HG02870 (cell line): Measurements from ENCODE around the gene REN.

Experiments used
- ATAC-seq: cut with Tn5 transposase; IDR thresholded peaks from one replicate; pipeline ENCODE4 v1.9.1; 2021; ENCODE audit warnings: mild to moderate bottlenecking, moderate library complexity; ENCODE audit not compliant: unreplicated experiment

The REN gene

DNA sequence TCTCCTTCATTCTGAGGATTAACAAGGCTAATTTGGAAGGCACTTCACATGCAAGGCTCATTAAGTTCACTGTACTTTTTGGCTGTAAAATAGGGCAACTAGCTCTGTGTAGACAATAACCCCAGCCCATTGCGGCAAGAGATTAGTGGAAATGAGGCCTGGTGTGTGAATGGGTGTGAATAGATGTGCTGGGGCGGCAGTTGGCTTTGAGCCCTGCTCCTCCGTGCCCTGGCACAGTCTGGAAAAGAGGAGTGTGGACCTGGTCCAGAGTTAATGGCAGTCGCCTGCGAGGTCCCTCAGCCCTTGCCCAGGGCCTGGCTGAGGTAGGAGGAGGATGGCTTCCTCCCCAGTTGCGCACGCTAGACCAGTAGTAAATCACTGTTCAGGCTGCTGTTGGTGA is 25.3 kb upstream of the REN start:
- no peak for ATAC-seq

DNA sequence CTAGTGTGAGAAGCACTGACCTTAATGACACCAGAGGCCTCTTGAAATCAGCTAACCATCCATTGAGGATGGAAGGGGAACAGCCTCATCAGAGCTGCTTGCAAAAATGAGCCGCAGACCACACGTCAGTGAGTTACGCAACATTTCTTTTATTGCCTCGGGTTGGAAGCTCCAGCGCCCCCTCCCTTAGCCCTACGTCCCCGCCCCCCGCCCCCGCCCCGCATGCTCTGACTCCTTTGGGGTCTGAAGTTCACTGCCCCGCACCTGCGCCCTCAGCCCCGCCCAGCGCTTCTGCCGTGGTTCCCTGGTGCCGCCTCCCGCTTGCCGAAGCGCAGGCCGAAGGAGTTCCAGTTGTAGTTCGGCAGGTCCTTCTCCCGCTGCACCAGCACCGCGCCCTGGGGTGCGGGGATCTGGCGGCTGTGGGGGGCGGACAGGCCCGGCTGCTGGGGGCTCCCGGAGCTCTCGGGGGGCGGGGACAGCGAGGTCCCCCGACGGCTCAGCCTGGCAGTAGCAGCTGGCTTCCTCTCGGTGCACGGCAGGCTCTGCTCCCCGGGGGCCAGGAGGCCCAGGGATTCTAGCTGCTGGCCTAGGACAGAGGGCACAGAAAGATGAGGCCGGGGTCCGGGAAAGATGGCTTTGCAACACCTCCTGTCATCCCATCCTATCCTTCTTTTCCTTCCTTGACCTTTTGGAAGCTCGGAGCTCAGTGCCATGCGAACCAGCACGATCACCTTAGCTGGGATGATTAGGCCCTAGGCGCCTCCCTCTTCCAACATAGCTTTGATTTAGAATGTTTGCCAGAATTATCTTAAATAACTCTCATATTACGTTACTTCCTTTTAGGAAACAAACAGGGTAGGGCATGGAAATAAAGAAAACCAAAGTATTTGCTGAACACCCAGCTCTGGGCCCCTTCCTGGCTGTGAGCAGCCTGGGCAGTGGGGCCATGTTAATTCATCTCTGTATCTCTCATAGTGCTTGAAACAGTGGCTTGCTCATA is 24.4 kb upstream of the REN start:
- no peak for ATAC-seq

DNA sequence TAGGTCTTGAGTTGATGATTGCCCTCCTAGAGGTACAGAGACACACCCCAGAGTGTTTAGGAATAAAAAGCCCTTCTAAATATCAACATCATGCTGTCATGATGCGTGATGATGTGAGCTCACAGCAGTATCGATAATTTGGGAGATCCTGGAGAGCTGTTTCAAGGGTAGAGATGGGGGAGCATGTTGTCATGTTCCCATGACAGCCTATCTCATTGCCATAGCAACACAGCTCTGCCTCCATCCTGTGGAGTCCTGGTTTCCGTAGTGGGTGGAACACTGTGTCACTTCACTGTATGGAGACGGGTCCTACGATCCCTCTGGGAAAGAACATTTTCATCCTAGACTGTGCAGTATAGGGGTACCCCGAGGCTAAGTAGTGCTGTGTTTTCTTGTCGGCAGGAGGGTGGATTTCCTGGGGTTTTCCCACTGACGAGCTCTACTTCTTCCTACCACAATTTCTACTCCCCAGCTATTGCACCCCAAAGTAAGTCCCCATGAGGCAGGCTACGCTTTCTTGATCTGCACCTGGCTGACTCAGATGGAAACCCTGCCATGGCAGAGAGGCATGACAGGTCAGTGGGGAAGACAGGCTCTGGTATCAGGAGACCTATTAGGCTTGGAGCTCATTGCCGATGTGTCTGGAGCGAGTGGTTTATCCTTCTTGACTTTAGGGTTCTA is 23.0 kb upstream of the REN start:
- no peak for ATAC-seq

DNA sequence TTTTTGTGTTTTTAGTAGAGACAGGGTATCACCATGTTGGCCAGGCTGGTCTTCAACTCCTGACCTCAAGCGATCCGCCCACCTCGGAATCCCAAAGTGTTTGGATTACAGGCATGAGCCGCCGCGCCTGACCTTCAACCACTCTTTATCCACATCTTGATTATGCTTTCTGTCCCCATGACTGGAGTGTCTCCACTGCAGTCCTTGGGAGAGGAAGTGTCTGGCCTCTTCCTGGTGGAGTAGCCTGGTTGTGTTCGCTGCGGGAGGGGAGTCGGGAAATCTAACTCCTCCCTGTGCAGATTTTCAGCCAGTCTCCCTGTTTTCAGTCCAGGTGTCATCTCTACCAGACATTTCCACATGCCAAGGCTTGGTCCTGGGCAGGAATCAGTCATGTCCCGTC is 20.5 kb upstream of the REN start:
- no peak for ATAC-seq

DNA sequence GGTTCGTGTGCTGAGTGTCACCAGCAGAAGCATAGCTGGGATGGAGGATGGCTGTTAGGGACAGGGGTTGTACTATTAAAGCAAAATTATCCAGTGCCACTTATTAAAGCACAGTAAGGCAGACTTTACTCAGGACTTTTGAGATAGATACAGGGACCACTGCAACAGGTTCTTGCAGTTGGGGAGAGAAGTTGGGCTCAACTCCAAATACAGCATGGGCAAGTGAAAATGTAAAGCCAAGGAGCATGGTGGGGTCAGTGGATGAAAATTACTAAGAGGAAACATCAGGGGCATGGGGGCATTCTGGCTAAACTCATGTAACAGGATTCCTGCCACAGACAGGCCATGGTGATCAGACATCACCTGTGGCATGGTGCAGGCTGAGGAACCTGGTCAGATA is 15.0 kb upstream of the REN start:
- no peak for ATAC-seq

DNA sequence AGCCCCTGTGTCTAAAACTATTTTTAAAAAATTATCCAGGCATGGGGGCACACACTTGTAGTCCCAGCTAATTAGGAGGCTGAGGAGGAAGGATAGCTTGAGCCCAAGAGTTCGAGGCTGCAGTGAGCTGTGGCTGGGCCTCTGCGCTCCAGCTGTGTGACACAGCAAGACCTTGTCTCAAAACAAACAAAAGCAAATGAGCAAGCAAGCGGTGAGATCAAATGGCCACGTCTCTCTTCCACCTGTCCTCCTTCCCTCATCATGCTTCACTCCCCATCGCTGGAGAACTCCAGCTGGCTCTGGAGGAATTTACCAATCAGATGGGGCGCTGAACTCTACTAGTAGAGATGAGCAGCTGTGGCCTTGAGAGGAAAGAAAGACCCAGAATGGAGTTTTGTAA is 14.0 kb upstream of the REN start:
- no peak for ATAC-seq

DNA sequence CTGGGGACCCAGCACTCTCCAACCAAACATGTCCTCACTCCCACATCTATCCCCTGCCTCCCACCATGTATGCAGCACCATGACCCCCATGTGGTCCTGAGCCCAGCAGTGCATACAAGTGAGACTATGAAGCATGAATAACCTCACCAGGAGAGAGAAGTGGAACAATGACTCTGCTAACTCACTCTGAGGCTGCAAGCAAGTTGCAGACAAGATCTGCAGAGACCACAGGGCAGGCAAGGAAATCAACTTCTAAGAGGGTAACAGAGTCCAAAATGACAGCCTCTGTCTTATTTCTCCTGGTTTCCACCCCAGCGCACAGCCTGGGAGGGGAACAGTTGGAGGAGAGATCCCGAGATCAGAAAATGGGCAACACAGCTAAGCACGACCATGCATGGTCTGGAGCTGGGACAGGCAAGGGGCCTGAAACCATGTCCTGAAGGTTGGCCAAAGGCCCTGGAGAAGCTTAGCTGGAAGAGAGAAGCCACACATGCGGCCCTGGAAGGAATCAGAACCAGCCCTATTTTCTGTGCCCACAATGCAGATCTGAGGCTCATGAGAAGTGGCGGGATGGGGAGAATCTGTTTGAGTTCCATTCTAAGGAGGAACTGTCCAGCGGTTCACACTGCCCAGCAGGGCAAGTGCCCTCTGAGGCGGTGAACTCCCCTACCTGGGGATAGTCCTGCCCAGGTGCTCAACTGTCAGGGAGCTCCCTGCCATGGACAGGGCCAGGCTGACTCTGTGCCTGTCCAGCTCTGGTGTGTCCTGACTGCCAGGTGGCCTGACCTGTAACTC is 12.5 kb upstream of the REN start:
- ATAC-seq, result no peak

DNA sequence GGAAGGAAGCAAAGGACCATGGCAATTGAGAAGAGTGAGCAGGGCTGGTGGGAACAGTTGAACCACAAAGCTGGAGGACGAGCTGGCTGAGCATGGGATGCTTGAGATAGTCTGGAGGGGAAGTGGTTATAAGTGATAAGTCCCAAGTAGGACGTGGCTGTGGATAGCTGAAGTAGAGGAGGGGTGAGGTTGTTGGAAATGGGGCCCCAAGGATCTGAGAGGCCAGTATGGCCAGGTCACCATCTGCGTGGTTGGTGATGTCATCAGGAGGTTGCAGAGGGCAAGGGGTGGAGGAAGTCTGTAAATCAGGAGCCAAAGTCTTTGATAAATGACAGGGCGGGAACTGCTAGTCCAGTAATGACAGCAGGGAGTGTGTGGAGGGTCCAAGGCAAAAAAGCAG is 11.0 kb upstream of the REN start:
- no peak for ATAC-seq

DNA sequence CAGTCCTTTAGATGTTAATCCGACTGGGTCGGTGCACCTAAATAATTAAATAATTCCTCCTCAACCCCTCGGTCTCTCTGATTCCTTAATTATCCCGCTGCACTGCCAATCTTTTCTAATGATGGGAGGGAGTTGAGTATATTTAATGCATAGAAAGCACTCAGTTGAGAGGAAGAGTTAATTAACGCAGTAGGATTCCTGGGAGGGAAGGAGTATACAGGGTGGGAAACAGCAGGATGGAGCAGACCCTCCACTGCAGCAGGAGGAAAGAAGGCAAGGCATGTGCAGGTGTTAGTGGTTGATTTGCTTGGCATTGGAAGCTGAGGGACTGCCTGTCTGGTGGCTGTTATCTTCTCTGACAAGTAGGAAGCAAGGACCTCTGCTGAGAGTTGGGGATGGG is 9.9 kb upstream of the REN start:
- ATAC-seq, result no peak

DNA sequence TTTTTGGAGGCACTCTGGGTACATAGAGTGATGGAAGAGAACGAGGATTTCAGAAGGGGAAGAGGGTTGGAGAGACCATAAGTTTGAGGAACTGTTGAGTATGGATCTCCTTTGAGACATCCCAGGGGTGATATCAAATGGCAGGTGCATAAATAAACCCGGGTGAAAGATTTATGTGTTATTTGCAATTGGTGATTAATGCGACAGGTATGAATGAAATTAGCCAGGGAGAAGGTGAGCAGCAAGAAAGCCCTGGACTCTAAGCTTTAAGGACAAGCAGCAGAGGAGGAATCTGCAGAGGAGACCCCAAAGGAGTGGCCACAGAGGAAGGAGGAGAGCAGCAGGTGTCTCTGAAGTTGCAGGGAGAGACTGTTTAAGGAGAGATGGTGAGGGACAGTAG is 8.8 kb upstream of the REN start:
- no peak for ATAC-seq

DNA sequence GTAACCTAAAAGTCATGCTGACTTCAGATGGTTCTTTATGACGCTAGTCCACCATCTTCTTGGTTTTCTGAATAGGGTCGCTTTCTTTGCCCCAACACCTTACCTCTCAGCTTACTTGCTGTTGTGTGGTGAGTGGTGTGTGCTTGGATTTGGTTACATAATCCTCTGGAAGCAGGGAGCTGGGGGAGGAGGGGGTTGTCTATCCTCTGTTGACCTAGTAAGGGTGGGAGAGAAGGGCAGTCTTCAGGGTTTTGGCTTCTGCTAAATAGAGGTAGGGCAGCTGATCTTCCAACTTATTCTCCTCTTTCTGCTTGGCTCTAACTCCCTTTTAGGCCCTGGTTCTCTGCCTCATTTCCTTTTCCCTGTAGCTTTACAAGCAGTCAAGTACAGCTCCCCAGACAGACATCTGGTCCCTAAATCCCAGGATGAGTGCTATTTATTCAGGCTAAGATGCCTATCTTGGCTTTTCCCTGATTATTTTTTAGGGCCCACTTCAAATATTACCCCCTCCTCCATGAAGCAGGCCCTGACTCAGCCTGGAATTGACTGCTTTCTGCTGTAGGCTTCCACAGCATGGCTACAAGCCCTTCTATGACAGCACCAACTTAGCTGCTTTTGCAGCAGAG is 6.4 kb upstream of the REN start:
- ATAC-seq, result no peak

DNA sequence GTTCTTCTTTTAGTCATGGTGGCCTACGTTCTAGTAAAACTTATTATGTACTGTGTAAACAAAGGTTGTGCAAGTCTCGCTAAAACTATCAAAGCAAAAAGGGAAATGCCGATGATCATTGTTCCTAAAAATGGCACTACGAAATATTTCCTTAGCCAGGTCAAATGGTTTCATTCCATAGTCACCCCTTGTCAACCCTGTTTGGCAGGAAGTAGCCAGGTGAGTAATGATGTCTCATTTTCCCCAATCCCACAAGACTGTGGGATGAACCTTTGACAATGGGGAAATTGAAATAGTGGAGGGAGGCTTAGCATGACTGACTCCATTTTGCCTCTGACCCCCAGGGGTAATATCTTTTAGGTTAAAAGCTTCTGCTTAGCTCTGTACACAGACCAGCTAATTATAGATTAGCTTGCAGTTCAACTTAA is 5.6 kb upstream of the REN start:
- no peak for ATAC-seq

DNA sequence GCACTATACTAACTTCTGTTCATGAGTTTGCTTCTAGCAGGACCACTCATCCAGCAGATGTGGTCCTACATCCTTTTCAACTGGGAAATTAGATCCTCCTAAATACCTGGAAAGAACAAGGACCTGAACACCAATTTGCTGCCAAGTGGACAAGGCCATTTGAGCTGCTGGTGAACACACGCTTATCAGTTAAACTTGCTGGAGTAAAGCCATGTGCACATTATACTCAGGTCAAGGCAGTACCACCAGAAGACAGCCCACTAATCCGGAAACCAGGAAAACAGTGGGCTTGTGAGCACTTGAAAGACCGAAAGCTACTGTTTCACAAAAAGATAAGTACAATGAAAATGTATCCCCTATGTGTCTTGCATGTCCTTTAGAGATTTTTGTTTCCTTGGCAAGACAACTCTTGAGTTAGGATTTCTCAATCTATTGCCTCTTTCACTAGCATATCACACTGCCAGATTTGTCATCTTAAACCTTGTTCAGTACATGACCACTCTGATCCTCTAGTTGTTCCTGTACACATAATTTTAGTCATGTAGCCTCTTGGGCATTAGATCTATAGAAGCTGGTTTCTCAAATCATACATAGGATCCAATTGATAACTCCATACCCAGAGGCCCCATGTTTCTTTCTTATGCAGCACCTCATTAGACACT is 4.5 kb upstream of the REN start:
- no peak for ATAC-seq

DNA sequence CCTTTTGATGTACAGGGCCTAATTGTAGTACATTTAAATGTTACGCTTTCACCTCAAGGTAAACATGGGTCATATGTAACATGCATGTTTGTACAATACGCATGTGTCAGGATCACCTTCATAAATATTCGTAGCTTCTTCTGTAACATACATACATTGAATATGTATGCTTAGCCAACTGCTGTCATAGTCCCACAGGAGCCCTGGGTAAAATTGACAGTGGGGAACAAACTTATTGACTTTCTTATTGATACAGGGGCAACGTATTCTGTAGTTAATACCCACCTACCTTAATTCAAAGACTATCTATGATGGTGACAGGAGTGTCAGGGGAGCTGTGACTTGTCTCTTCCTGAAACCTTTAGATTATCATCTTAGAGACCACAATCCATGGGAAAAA is 3.7 kb upstream of the REN start:
- ATAC-seq, result no peak

DNA sequence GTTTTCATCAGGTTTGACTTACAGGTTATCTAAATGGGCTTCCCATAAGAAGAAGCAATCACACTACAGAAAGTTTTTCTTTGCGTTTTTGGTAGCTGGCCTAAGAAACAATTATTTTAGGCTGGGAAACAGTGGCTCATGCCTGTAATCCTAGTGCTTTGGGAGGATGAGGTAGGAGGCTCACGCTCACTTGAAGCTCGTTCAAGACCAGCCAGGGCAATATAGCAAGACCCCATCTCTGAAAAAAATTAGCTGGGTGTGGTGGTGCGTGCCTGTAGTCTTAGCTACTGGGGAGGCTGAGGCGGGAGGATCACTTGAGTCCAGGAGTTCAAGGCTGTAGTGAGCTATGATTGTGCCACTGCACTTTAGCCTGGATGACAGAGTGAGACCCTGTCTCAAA is 1.6 kb upstream of the REN start:
- no peak for ATAC-seq

DNA sequence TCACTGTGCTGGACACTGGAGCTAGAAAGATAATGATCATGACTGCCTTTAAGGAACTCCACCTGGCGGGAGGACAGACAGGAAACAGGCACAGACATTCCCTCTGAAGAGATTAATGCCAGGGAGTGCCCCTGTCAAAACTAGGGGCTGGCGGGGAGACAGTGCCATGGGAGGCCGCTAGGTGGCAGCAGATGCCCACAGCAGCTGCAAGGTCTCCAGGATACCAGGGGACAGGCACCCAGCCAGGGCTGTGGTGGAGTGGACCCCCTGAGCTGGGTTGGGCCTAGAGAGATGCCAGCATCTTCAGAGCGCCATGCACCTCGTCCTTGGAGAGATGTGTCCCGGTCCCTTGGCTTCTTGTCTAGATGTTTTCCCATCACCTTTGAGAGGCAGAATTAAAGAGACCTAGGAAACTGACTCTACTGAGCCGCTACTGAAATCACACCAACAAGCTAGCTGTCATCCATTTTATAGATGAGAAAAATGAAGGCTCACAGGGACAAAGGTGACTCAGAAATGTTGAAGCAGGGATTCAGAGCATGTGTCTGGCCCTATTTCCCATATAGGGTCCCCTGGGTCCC is 3.6 kb downstream of the REN start:
- ATAC-seq, result no peak

DNA sequence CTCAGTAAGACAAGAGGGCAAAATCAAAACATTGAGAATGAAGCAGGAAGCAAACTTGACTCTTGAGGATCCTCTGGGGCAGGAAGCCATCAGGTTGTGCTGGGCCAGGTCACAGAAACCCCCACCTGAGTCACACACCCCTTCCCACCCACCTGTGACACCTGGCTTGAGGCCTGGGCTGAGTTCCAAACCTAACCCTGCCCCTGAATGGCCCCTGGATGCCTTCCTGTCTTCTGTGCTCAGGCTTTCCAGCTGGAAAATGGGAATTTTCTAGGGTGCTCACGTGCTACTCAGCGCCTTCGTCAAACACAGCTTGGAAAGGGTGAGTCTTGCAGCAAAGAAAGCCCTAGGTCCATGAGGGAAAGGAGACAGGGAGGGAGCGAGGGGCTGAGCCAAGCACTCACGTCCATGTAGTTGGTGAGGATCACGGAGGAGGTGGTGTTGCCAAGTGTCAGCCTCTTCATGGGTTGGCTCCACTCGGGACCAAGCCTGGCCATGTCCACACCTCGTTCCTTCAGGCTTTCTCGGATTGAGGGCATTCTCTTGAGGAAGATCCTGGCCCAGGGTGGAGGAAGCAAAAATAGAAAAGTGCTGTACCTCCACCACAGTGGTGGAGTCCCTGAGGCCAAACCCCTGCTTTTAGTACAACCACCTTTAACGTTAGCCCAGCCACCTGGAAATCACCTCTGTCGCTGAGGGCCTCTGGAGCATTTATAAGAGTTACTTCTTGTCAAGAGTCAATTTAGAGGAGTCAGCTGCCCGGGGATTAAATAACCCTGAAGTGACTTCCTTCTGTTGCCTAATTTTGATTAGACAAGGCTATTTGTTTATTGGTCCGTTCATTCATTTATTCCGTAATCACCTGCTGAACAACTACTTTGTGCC is 4.3 kb downstream of the REN start:
- no peak for ATAC-seq

DNA sequence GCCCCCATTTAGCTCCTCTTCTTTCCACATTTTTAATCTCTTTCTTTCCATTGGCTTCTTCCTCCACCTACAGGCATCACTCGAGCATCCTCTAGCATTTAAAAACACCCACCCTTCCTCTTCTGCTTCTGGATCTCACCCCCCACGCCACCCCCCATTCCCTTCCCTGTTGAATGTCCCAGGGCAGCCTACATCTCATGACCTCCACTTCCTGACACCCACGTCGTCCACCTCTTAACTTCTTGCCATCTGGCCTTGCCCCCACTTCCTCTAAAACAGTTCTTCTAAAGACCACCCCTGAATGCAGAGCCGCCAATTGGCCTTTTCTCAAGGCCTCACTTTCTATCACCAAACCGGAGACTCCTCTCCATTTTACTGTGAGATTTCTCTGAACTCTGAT is 8.2 kb downstream of the REN start:
- ATAC-seq, result no peak

DNA sequence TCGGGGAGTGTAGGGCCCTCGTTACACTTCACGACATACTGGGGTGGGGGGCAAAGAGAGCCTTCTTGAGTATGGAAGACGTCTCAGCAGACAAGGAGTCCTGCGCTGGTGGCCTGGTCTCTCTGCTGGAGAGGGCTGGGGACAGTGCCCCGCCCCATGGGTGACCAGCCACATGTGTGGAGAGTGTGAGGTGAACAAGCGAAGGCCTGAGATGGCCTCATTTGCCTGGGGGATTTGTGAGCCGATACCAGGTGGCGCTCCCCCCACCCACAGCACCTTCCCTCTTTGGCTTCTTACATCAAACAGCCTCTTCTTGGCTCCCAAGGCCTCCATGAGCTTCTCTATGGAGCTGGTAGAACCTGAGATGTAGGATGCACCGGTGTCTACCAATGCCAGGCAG is 10.3 kb downstream of the REN start:
- no peak for ATAC-seq
